Ovary (tissue), 9 donors: ENCODE data around the gene SERBP1. TPM values are rescaled to one million over a fixed set of nuclear protein-coding genes. Genes with fewer than 3 reads are reported as not detected.
A peak's percentile ranks its signal among the peaks of the same experiment; 100 is the strongest.

ENCODE experiments used
- DNase-seq, 5 donors: peaks; one replicate each; pipeline ENCODE4 v3.0.0-alpha.2; 2019 to 2020
- H3K27ac ChIP-seq, 2 donors: fragments of 200-600 bp; one replicate each; pipeline versions ENCODE4 v1.5.1 to v1.8.0; 2019 to 2022
- H3K27me3 ChIP-seq: fragments of 200-600 bp; one replicate; pipeline ENCODE4 v1.8.0; 2022
- H3K36me3 ChIP-seq: fragments of 200-600 bp; sonication (generic); one replicate; pipeline ENCODE4 v1.5.1; 2019
- H3K4me1 ChIP-seq: one replicate; pipeline ENCODE4 v1.8.1; 2013; ENCODE audit warnings: mild to moderate bottlenecking, moderate library complexity; ENCODE audit not compliant: insufficient read depth
- H3K4me3 ChIP-seq: fragments of 200-600 bp; sonication (generic); one replicate; pipeline ENCODE4 v1.5.1; 2017
- H3K9me3 ChIP-seq, 2 donors: fragments of 200-600 bp in 1 of 2; sonication (generic) in 1 of 2; one replicate each; pipeline versions ENCODE4 v1.5.1 to v1.8.1; 2013 to 2019; ENCODE audit warnings: mild to moderate bottlenecking in 1 of 2, moderate library complexity in 1 of 2
- EP300 ChIP-seq: sonication (generic); formaldehyde crosslinking; IDR thresholded peaks from one replicate; pipeline ENCODE4 v1.6.1; 2017; ENCODE audit warnings: antibody characterized with exemption
- POLR2A ChIP-seq: fragments of 450-650 bp; IDR thresholded peaks from one replicate; pipeline ENCODE4 v1.6.1; 2017; ENCODE audit warnings: antibody characterized with exemption, mild to moderate bottlenecking, moderate library complexity
- WGBS, 3 donors: extraction: QIAGEN DNeasy Blood & Tissue Kit in 1 of 3; methylation state at CpG; one replicate each; pipeline versions ENCODE4 v1.1.5 to v1.1.7; 2013 to 2017; 5-methylcytosine and 5-hydroxymethylcytosine counted together
- intact Hi-C, 4 donors: fragments of 100-400 bp; cut with DNase I; formaldehyde crosslinking; loops; one replicate each; pipeline versions ENCODE4 v1.11.0 to v1.15.1; 2022 to 2023
- polyA plus RNA-seq, 2 donors: library from polyadenylated mRNA; stranded (reverse); fragments of 200-250 nt in 1 of 2; fragments of 350-450 nt in 1 of 2; fragmentation: Illumina TruSeq in 1 of 2; extraction: RNeasy Lipid Tissue Mini Kit (QIAGEN cat#74804) in 1 of 2; gene quantifications; one replicate each; pipeline ENCODE4 v1.2.3, GENCODE V29; 2013 to 2014
- total RNA-seq, 7 donors: library from RNA; depleted of rRNA in 2 of 7; stranded (reverse); fragments of >200 nt in 2 of 7; fragmentation: NEBNext Ultra II Directional in 3 of 7; extraction: Animal tissue kit (Norgen Biotek cat#: 25700) in 3 of 7; gene quantifications; one replicate each; pipeline versions ENCODE4 v1.1.0 to v1.2.4, GENCODE V29; 2016 to 2023
- TF ChIP-seq, protein P1 (sequence below), 3 donors: fragments of 450-650 bp in 2 of 3; fragments of 200-600 bp in 1 of 3; IDR thresholded peaks; one replicate each; pipeline versions ENCODE4 v1.5.1 to v1.8.0; 2016 to 2022; ENCODE audit warnings: antibody characterized with exemption in 3 of 3, mild to moderate bottlenecking in 1 of 3
- donor health status: DM: no; HTN: no; CAD: no; lungs with moderate emphysema.
- donor health status: DM: no; HTN: no; CAD: no.
- donor health status: Bipolar disorder and iron deficiency.
- donor health status: DM: yes; HTN: yes; CAD: no.
- donor health status: DM: no; HTN: no; CAD: no.
- donor health status: DM: yes; HTN: yes; CAD: no.

Gene SERBP1
- total and polyA plus RNA-seq, 9 donors: 117 to 180 (median 150) TPM

DNA sequence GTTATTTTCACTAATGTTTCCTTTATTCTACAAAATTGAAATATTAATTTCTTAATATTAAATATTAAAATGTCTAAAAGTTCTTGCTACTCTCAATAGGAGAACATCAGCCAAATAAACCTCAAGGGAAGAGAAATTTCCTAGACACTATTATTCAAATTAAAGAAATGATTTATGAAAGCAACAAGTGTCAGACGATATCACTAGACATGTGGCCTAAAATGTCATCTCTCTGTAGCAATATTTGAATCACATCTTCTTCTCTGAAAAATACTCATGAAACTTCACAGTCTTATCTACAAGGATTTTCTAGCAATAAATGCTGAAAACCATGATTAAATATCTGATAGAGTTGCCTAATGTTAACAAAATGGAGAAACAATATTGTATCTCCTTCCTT lies 2.5 kb upstream of the SERBP1 start:
- H3K27ac ChIP-seq: peak overlapping the region in 1 of 2 donors; percentile 97
- 90 to 93% (median 91%) methylated on average over 1 of the region's 1 CpG for WGBS, 3 donors
- intact Hi-C loops: no loop called here

DNA sequence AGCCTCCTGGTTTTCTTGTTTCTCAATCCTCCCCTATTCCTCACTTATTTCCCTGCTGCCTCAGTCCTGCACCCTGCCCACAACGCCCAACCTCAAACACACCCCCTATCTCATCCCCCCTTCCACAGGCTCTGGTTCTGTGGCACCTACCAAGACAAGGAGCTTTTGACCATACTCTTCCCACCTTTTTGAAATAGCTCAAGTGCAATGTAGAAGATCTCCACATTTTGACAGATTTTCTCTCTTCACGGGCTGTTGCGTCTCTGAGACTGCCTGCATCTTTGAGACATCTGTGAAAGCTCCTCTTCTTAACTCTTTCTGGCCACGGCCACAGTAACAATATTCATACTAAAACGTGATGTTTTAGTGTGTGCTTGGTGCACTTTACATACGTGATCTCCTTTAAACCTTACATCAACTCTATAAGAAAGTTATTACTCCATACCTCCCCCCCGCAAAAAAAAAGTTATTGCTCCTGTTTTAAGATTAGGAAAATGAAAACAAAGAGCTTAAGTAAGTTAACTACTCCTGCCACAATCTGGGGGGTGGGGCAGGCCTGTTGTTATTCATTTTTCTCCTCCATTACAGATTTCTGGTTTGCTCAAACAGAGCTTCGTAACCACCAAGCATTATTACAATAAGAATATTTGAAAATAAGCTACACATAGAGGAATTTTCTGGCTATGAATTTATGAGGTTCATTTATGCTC lies 1.8 kb upstream of the SERBP1 start:
- DNase-seq: no peak
- TF ChIP-seq, protein P1, sequence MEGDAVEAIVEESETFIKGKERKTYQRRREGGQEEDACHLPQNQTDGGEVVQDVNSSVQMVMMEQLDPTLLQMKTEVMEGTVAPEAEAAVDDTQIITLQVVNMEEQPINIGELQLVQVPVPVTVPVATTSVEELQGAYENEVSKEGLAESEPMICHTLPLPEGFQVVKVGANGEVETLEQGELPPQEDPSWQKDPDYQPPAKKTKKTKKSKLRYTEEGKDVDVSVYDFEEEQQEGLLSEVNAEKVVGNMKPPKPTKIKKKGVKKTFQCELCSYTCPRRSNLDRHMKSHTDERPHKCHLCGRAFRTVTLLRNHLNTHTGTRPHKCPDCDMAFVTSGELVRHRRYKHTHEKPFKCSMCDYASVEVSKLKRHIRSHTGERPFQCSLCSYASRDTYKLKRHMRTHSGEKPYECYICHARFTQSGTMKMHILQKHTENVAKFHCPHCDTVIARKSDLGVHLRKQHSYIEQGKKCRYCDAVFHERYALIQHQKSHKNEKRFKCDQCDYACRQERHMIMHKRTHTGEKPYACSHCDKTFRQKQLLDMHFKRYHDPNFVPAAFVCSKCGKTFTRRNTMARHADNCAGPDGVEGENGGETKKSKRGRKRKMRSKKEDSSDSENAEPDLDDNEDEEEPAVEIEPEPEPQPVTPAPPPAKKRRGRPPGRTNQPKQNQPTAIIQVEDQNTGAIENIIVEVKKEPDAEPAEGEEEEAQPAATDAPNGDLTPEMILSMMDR (IDR thresholded peaks at IDR 0.05): no peak
- TF ChIP-seq EP300 (no peak), POLR2A (no peak)
- H3K4me1 ChIP-seq: peaks cover 2% of the 10 kb centered on the region
- peak overlapping the region in 1 of 2 donors; percentile 97 for H3K27ac ChIP-seq
- H3K27me3 ChIP-seq: no peaks in the 10 kb centered on the region
- peak overlapping the region; percentile 67 for H3K4me3 ChIP-seq
- no peaks in the 10 kb centered on the region for H3K36me3 ChIP-seq
- intact Hi-C loops: no loop called here
- 13 to 32% (median 14%) methylated on average over 8 of the region's 8 CpGs for WGBS, 3 donors
- H3K9me3 ChIP-seq: no peaks in the 10 kb centered on the region

More for the DNA sequence above, 2.5 kb upstream of the SERBP1 start:
- Histone ChIP-seq H3K27me3 (no peaks in the 10 kb centered on the region), H3K4me1 (peaks cover 2% of the 10 kb centered on the region), H3K9me3 (no peaks in the 10 kb centered on the region), H3K36me3 (no peaks in the 10 kb centered on the region), H3K4me3 (no peak overlapping the region)
- TF ChIP-seq POLR2A: no peak
- DNase-seq: no peak

DNA sequence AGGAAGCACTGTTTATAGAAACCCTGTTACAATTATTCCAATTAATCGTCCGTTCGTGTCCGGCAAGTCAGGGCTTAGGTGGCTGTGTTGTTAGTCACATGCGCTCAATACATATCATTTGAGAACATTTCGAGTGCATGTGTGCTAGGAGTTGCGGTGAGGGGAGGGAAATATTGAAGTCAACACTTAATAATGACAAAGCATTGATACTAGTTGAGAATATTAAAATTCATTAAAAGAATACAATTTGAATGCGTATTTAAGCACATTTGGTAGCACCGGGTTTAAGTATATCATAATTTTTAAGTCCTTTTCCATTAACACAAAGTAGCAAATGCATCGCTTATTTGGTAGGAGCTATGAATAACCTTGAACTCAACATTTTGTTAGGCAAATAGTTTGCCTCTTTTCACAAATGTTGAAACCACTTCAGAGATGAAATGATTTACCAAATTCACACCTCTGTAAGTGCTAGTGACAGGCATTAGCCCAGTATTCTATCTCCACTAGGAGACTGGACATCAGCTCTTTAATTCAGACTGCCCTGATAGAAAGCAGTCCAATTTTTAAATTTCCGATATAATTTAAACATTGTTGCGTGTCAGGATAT lies 1.1 kb upstream of the SERBP1 start:
- H3K27me3 ChIP-seq: no peaks in the 10 kb centered on the region
- DNase-seq: no peak
- H3K36me3 ChIP-seq: no peaks in the 10 kb centered on the region
- peak overlapping the region; percentile 82 to 97 for H3K27ac ChIP-seq
- intact Hi-C loops: no loop called here
- TF ChIP-seq EP300 (no peak), POLR2A (no peak)
- TF ChIP-seq, protein P1 (IDR thresholded peaks at IDR 0.05): no peak
- H3K4me3 ChIP-seq: peak overlapping the region; percentile 67
- no peaks in the 10 kb centered on the region for H3K9me3 ChIP-seq
- peaks cover 2% of the 10 kb centered on the region for H3K4me1 ChIP-seq
- 3 to 11% (median 5%) methylated on average over 12 of the region's 12 CpGs for WGBS, 3 donors

DNA sequence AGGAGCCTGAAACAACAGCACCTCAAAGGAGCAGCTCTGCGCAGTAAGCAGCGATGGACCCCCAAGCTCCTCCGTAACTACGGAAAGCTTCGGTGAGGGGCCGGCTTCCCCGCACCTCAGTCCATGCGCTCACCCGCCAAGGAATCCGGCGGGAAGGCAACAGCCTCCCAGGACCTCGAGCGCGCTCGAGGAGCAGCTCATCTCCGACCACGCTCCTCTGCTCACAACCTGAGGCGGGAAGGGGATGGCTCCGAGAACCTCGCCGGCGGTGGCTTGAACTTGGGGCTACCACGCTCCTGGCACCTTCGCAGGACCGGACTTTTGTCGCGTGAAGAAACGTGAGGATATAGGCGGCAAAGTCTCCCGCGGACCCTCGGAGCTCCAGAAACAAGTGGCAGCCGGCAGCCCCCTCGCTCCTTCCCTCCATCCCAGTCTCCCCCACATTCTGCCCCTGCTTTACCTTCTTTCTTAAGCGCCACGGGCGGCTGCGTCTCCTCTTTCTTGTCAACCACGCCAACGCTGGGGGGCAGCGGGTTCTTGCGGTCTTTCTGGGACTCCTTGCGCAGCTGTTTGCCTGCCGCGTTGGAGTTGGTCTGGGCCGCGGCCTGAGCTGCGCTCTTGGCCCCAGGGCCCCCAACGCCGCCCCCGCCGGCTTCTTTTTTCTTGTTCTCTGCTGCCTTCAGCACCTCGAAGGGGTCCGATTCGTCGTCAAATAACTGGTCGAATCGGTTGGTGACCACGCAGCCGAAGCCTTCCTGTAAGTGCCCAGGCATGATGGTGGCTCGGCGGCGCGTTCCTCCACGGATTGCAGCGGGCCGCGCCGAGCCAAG lies 459 bp downstream of the SERBP1 start:
- H3K27me3 ChIP-seq: no peaks in the 10 kb centered on the region
- peak in 4 of 5 donors; percentile 22 to 56 (median 52) for DNase-seq
- H3K9me3 ChIP-seq: no peaks in the 10 kb centered on the region
- peak overlapping the region; percentile 67 for H3K4me3 ChIP-seq
- intact Hi-C loops: no loop called here
- H3K4me1 ChIP-seq: peaks cover 2% of the 10 kb centered on the region
- TF ChIP-seq POLR2A (no peak), EP300 (no peak)
- TF ChIP-seq, protein P1 (IDR thresholded peaks at IDR 0.05): no peak
- H3K36me3 ChIP-seq: no peaks in the 10 kb centered on the region
- peak overlapping the region; percentile 49 to 82 for H3K27ac ChIP-seq
- 1 to 2% (median 1%) methylated on average over 58 to 69 of the region's 69 CpGs for WGBS, 3 donors
